Natural killer cell treated with Interleukin-12 subunit alpha and Interleukin-12 subunit beta and Interleukin-15 and Interleukin-18, amount 100 ng/mL, for 72 hours (primary cell): Measurements from ENCODE around the gene TMEM260. TPM values are rescaled to one million over a fixed set of nuclear protein-coding genes. Genes with fewer than 3 reads are reported as not detected.
"Not testable (repeated sequence)": the region's sequence is repeated elsewhere in the genome, so short reads cannot be mapped to it uniquely, and the experiment has no call there.

ENCODE experiments used
- ATAC-seq, 2 donors: fragments of 150-1000 bp; cut with Tn5 transposase in 1 of 2; sonication (Bioruptor Pico), chemical (Tn5 transposase) in 1 of 2; 2 replicates each; pipeline ENCODE4 v1.10.0; 2021
- DNase-seq: peaks from one replicate; pipeline ENCODE4 v3.0.0; 2022; ENCODE audit warnings: low spot score
- H3K27ac Mint-ChIP-seq, 2 donors: 1 replicate in 1 of 2; 2 replicates in 1 of 2; pipeline ENCODE4 v1.8.0; 2022; ENCODE audit warnings: mixed read lengths in 2 of 2, mild to moderate bottlenecking in 1 of 2, moderate library complexity in 1 of 2
- H3K27me3 Mint-ChIP-seq, 2 donors: 1 replicate in 1 of 2; 2 replicates in 1 of 2; pipeline ENCODE4 v1.8.0; 2022; ENCODE audit warnings: mixed read lengths in 2 of 2
- H3K36me3 Mint-ChIP-seq: one replicate; pipeline ENCODE4 v1.8.0; 2022; ENCODE audit warnings: mixed read lengths
- H3K4me1 Mint-ChIP-seq, 2 donors: 1 replicate in 1 of 2; 2 replicates in 1 of 2; pipeline ENCODE4 v1.8.0; 2022; ENCODE audit warnings: low read depth in 2 of 2, mixed read lengths in 2 of 2, mild to moderate bottlenecking in 1 of 2
- H3K4me3 Mint-ChIP-seq: one replicate; pipeline ENCODE4 v1.8.0; 2022; ENCODE audit warnings: mixed read lengths
- H3K9me3 Mint-ChIP-seq: 2 replicates; pipeline ENCODE4 v1.8.0; 2022; ENCODE audit warnings: mixed read lengths
- total RNA-seq, 2 donors: library from RNA; stranded (reverse); gene quantifications; one replicate each; pipeline ENCODE4 v1.2.3, GENCODE V29; 2022

Gene TMEM260
- total RNA-seq, 2 donors from 2014 or later = 19.8 to 26.5 TPM

DNA sequence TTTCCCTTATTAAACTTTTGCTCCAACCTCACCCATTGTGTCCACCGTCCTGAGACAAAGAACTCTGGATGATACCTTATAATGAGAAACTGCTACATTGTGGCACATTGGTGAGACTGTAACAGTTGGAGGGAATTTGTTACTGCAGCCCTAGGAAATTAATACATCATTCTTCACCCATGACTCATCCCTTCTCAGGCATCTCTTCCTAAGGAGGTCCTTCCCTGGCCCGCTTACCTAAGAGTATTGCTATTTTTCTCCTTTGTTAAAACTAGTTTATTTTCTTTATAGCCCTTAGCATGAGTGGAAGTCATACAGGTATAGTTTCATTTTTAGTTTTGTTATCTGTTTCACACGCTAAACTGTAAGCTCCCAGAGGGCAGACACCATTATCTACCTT, 87.1 kb downstream of the TMEM260 start:
- Mint-ChIP-seq H3K36me3 (peaks cover 6% of the 10 kb centered on the region), H3K4me3 (no peak overlapping the region), H3K4me1 (no peaks in the 10 kb centered on the region), H3K9me3 (peaks cover 12% of the 10 kb centered on the region), H3K27ac (no peak overlapping the region), H3K27me3 (peaks cover 0 to 3% of the 10 kb centered on the region in 2 donors)
- ATAC-seq (no peak), DNase-seq (no peak)

DNA sequence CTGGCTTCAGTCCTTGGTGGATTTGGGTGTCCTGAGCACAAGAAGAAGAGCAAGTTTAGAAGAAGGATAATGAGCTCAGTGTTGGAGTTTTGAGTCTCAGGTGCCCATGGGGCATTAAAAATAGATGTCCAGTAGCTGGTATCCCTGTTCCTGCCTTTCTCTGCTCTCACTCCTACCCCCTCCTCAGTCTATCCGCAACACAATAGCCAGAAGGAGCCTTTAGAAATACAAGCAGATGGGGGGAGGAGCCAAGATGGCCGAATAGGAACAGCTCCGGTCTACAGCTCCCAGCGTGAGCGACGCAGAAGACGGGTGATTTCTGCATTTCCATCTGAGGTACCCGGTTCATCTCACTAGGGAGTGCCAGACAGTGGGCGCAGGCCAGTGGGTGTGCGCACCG, 87.7 kb downstream of the TMEM260 start:
- not testable (repeated sequence) for H3K4me1 Mint-ChIP-seq, DNase-seq, H3K27ac Mint-ChIP-seq, H3K27me3 Mint-ChIP-seq, ATAC-seq, H3K4me3 Mint-ChIP-seq, H3K36me3 Mint-ChIP-seq
- peaks cover 12% of the 10 kb centered on the region for H3K9me3 Mint-ChIP-seq

DNA sequence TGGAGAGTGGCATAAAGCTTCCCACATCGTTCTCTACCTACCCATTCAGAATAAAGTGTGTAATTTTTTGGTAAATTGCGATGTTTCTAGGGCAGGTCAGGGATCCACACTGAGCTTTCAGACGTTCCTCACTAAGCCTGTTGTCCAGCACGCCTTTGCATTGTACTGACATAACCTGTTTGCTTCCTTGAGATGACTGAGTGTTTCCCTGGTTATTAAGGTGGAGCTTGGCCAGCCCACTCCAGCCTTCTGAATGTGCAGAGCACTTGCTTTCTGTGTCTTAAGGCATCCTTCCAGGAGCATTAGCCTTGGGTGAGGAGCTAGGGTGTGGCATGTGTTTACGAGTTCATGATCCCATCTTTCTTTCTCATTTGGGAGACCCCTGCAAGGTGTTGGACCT, 96.4 kb downstream of the TMEM260 start:
- Mint-ChIP-seq H3K27ac (no peak overlapping the region), H3K4me3 (no peak overlapping the region), H3K9me3 (peaks cover 7% of the 10 kb centered on the region), H3K36me3 (no peaks in the 10 kb centered on the region), H3K27me3 (peaks cover 3 to 7% of the 10 kb centered on the region in 2 donors), H3K4me1 (no peaks in the 10 kb centered on the region)
- ATAC-seq = no peak
- no peak for DNase-seq

GRCh38 chr14:56678838-56679237, 99.2 kb downstream of the TMEM260 start:
- ATAC-seq = no peak
- H3K4me3 Mint-ChIP-seq = no peak overlapping the region
- H3K27ac Mint-ChIP-seq = no peak overlapping the region
- H3K9me3 Mint-ChIP-seq = peaks cover 3% of the 10 kb centered on the region
- H3K36me3 Mint-ChIP-seq = no peaks in the 10 kb centered on the region
- peaks cover 3 to 7% of the 10 kb centered on the region in 2 donors for H3K27me3 Mint-ChIP-seq
- no peaks in the 10 kb centered on the region for H3K4me1 Mint-ChIP-seq
- DNase-seq = no peak

DNA sequence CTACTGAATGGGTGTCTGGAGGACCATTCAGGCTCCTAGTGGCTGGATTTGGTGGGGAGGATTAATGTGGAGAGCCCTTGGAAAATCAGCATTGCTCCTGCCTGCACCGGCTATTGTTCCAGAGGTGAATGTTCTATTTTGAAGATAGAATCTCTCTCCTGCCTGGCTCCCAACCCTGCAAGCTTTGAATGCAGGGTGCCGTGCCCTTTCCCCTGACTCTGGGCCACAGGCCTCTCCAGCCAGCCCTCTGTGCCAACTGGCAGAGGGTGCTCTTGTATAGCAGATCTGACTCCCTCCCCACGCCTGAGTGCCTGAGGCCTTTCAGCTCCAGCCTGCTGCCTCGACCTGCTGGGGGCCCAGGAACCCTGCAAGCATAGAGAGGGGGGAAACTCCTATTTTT, 106.8 kb downstream of the TMEM260 start:
- H3K4me3 Mint-ChIP-seq = no peak overlapping the region
- no peaks in the 10 kb centered on the region for H3K4me1 Mint-ChIP-seq
- H3K27me3 Mint-ChIP-seq = peaks cover 3 to 12% of the 10 kb centered on the region in 2 donors
- H3K27ac Mint-ChIP-seq = no peak overlapping the region
- no peaks in the 10 kb centered on the region for H3K36me3 Mint-ChIP-seq
- ATAC-seq = no peak
- H3K9me3 Mint-ChIP-seq = no peaks in the 10 kb centered on the region
- DNase-seq = no peak

- Mint-ChIP-seq H3K27ac (no peak overlapping the region), H3K4me3 (no peak overlapping the region), H3K36me3 (no peaks in the 10 kb centered on the region), H3K4me1 (no peaks in the 10 kb centered on the region), H3K27me3 (peaks cover 3 to 15% of the 10 kb centered on the region in 2 donors), H3K9me3 (no peaks in the 10 kb centered on the region)
- no peak for ATAC-seq
- no peak for DNase-seq
Observed at GRCh38 chr14:56687123-56687522, 107.5 kb downstream of the TMEM260 start.

- no peak for ATAC-seq
Observed at GRCh38 chr14:56694609-56695008, 115.0 kb downstream of the TMEM260 start.

GRCh38 chr14:56695216-56695615, 115.6 kb downstream of the TMEM260 start:
- not testable (repeated sequence) for H3K27ac Mint-ChIP-seq, DNase-seq, H3K4me3 Mint-ChIP-seq, ATAC-seq, H3K9me3 Mint-ChIP-seq, H3K27me3 Mint-ChIP-seq, H3K4me1 Mint-ChIP-seq, H3K36me3 Mint-ChIP-seq

More at GRCh38 chr14:56694609-56695008, 115.0 kb downstream of the TMEM260 start:
- Mint-ChIP-seq H3K27me3 (peaks cover 0 to 7% of the 10 kb centered on the region in 2 donors), H3K4me3 (no peak overlapping the region), H3K36me3 (no peaks in the 10 kb centered on the region), H3K27ac (no peak overlapping the region), H3K4me1 (no peaks in the 10 kb centered on the region), H3K9me3 (no peaks in the 10 kb centered on the region)
- DNase-seq = no peak

Other genes with a start within 250 kb of the TMEM260 start
- gene OTX2, start 230.7 kb downstream of the TMEM260 start, total RNA-seq = not detected